H9 (cell line): ENCODE data around the gene SIRT7. TPM values are rescaled to one million over a fixed set of nuclear protein-coding genes. Genes with fewer than 3 reads are reported as not detected.

Source experiments
- DNase-seq: peaks from one replicate; pipeline ENCODE4 v3.0.0-alpha.2; 2017
- H2AFZ ChIP-seq: one replicate; pipeline ENCODE4 v1.6.1; 2013; ENCODE audit warnings: mild to moderate bottlenecking, low read length, control low read depth, moderate library complexity
- H2AK5ac ChIP-seq: 2 replicates; pipeline ENCODE4 v1.6.1; 2013; ENCODE audit warnings: low read length, control low read depth, mixed read lengths; ENCODE audit not compliant: insufficient read length
- H2BK120ac ChIP-seq: one replicate; pipeline ENCODE4 v1.6.1; 2013; ENCODE audit warnings: low read depth, mild to moderate bottlenecking, low read length, control low read depth, inconsistent platforms; ENCODE audit not compliant: poor library complexity, severe bottlenecking
- H2BK12ac ChIP-seq: 2 replicates; pipeline ENCODE4 v1.6.1; 2013; ENCODE audit warnings: low read length, control low read depth, mixed read lengths, low read depth; ENCODE audit not compliant: insufficient read length
- H2BK15ac ChIP-seq: 2 replicates; pipeline ENCODE4 v1.6.1; 2013; ENCODE audit warnings: low read depth, low read length, control low read depth
- H2BK20ac ChIP-seq: one replicate; pipeline ENCODE4 v1.6.1; 2013; ENCODE audit warnings: low read depth, mild to moderate bottlenecking, low read length, control low read depth, inconsistent platforms; ENCODE audit not compliant: poor library complexity, severe bottlenecking
- H2BK5ac ChIP-seq: 2 replicates; pipeline ENCODE4 v1.6.1; 2013; ENCODE audit warnings: low read length, control low read depth, mixed read lengths; ENCODE audit not compliant: insufficient read length
- H3K14ac ChIP-seq: 2 replicates; pipeline ENCODE4 v1.6.1; 2013; ENCODE audit warnings: low read length, control low read depth; ENCODE audit not compliant: insufficient read depth
- H3K18ac ChIP-seq: 2 replicates; pipeline ENCODE4 v1.6.1; 2013; ENCODE audit warnings: low read depth, mild to moderate bottlenecking, mixed read lengths, low read length, control low read depth; ENCODE audit not compliant: insufficient read length
- H3K23ac ChIP-seq: 2 replicates; pipeline ENCODE4 v1.6.1; 2013; ENCODE audit warnings: low read length, control low read depth, mixed read lengths, low read depth; ENCODE audit not compliant: insufficient read length
- H3K23me2 ChIP-seq: 2 replicates; pipeline ENCODE4 v1.6.1; 2013; ENCODE audit warnings: low read depth, mild to moderate bottlenecking, mixed read lengths, low read length, control low read depth; ENCODE audit not compliant: insufficient read length, poor library complexity, severe bottlenecking
- H3K27ac ChIP-seq: 2 replicates; pipeline ENCODE4 v1.5.1; 2013; ENCODE audit warnings: low read length, control low read depth, mixed read lengths, low read depth; ENCODE audit not compliant: insufficient read length
- H3K27me3 ChIP-seq: 2 replicates; pipeline ENCODE4 v1.6.1; 2013; ENCODE audit warnings: low read length, control low read depth, inconsistent platforms; ENCODE audit not compliant: insufficient read depth
- H3K4ac ChIP-seq: 2 replicates; pipeline ENCODE4 v1.6.1; 2013; ENCODE audit warnings: low read depth, mild to moderate bottlenecking, control low read depth, inconsistent platforms, low read length, moderate library complexity
- H3K4me1 ChIP-seq: 2 replicates; pipeline ENCODE4 v1.6.1; 2013; ENCODE audit warnings: low read length, control low read depth, inconsistent platforms; ENCODE audit not compliant: insufficient read depth
- H3K4me2 ChIP-seq: 2 replicates; pipeline ENCODE4 v1.6.1; 2013; ENCODE audit warnings: low read length, control low read depth, mixed read lengths; ENCODE audit not compliant: insufficient read length, insufficient read depth
- H3K56ac ChIP-seq: 2 replicates; pipeline ENCODE4 v1.6.1; 2013; ENCODE audit warnings: low read depth, mild to moderate bottlenecking, mixed read lengths, low read length, control low read depth; ENCODE audit not compliant: insufficient read length
- H3K79me1 ChIP-seq: 2 replicates; pipeline ENCODE4 v1.6.1; 2013; ENCODE audit warnings: low read depth, mild to moderate bottlenecking, moderate library complexity, low read length, control low read depth, inconsistent platforms; ENCODE audit not compliant: insufficient read depth, poor library complexity, severe bottlenecking
- H3K79me2 ChIP-seq: 2 replicates; pipeline ENCODE4 v1.6.1; 2013; ENCODE audit warnings: low read length, control low read depth, inconsistent platforms; ENCODE audit not compliant: insufficient read depth
- H3K9ac ChIP-seq: 2 replicates; pipeline ENCODE4 v1.6.1; 2013; ENCODE audit warnings: low read length, control low read depth, mixed read lengths; ENCODE audit not compliant: insufficient read length; ENCODE audit errors: extremely low read depth
- H3K9me3 ChIP-seq: one replicate; pipeline ENCODE4 v1.6.1; 2013; ENCODE audit warnings: low read depth, low read length, inconsistent platforms; ENCODE audit not compliant: control insufficient read depth
- H3T11ph ChIP-seq: one replicate; pipeline ENCODE4 v1.6.1; 2013; ENCODE audit warnings: mild to moderate bottlenecking, low read length, control low read depth, inconsistent platforms
- H4K20me1 ChIP-seq: one replicate; pipeline ENCODE4 v1.6.1; 2013; ENCODE audit not compliant: control insufficient read depth, insufficient read length, insufficient read depth
- H4K5ac ChIP-seq: 2 replicates; pipeline ENCODE4 v1.6.1; 2013; ENCODE audit warnings: low read depth, mild to moderate bottlenecking, mixed read lengths, low read length, control low read depth; ENCODE audit not compliant: insufficient read length
- H4K8ac ChIP-seq: replicated peaks from 2 replicates; pipeline ENCODE4 v1.6.1; 2013; ENCODE audit warnings: low read length, control low read depth, mixed read lengths, low read depth; ENCODE audit not compliant: insufficient read length
- H4K91ac ChIP-seq: 2 replicates; pipeline ENCODE4 v1.6.1; 2013; ENCODE audit warnings: low read depth, mild to moderate bottlenecking, moderate library complexity, mixed read lengths, low read length, control low read depth; ENCODE audit not compliant: insufficient read length
- H3K27ac Mint-ChIP-seq, 3 experiments: 2 replicates in 2 of 3; 3 replicates in 1 of 3; pipeline ENCODE4 v1.8.0; 2020 to 2021; ENCODE audit warnings: mixed read lengths in 3 of 3, mild to moderate bottlenecking in 1 of 3, moderate library complexity in 1 of 3
- H3K27me3 Mint-ChIP-seq: 2 replicates; pipeline ENCODE4 v1.8.0; 2021; ENCODE audit warnings: low read depth, mild to moderate bottlenecking, moderate library complexity, mixed read lengths
- H3K36me3 Mint-ChIP-seq, 3 experiments: 2 replicates in 2 of 3; 3 replicates in 1 of 3; pipeline ENCODE4 v1.8.0; 2020 to 2021; ENCODE audit warnings: low read depth in 3 of 3, mixed read lengths in 3 of 3; ENCODE audit not compliant: insufficient read depth in 1 of 3
- H3K4me1 Mint-ChIP-seq, 2 experiments: 2 replicates each; pipeline ENCODE4 v1.8.0; 2020; ENCODE audit warnings: mixed read lengths in 2 of 2
- H3K4me3 Mint-ChIP-seq, 2 experiments: 2 replicates in 1 of 2; 3 replicates in 1 of 2; pipeline ENCODE4 v1.8.0; 2020 to 2021; ENCODE audit warnings: mild to moderate bottlenecking in 2 of 2, mixed read lengths in 2 of 2, moderate library complexity in 1 of 2
- H3K9me3 Mint-ChIP-seq, 2 experiments: 2 replicates in 1 of 2; 3 replicates in 1 of 2; pipeline ENCODE4 v1.8.0; 2020; ENCODE audit warnings: mild to moderate bottlenecking in 2 of 2, mixed read lengths in 2 of 2, moderate library complexity in 1 of 2
- CTCF ChIP-seq: fragments of 200-600 bp; sonication (generic); conservative IDR thresholded peaks from 3 replicates; pipeline ENCODE4 v1.8.0; 2021; ENCODE audit warnings: antibody characterized with exemption, mild to moderate bottlenecking
- WGBS: extraction: QIAGEN DNeasy Blood & Tissue Kit; methylation state at CpG from one replicate; pipeline ENCODE4 v1.1.7; 2013; ENCODE audit warnings: missing lambda C conversion rate, low lambda C conversion rate, mixed read lengths; ENCODE audit not compliant: insufficient read length; ENCODE audit errors: extremely low coverage; 5-methylcytosine and 5-hydroxymethylcytosine counted together
- total RNA-seq: library from RNA; stranded (reverse); gene quantifications from 2 replicates; pipeline ENCODE4 v1.2.1, GENCODE V29; 2021

Gene SIRT7
- total RNA-seq, 1 experiment from 2014 or later: 29.7 TPM

- no peak overlapping the region for H3K27ac ChIP-seq
- no peaks in the 10 kb centered on the region for H3K9me3 Mint-ChIP-seq
- peaks cover 1% of the 10 kb centered on the region; the same call in 1 of the 2 replicates for H3K27me3 ChIP-seq
- H3K4me2 ChIP-seq: no peak overlapping the region
- no peak overlapping the region for H3K56ac ChIP-seq
- no peak overlapping the region for H3K4ac ChIP-seq
- H3K4me3 Mint-ChIP-seq: no peak overlapping the region
- no peaks in the 10 kb centered on the region for H3K36me3 Mint-ChIP-seq
- no peaks in the 10 kb centered on the region for H3K9me3 ChIP-seq
- no CpG with 5 or more reads among the region's 16 CpGs for WGBS
- no peaks in the 10 kb centered on the region for H3K79me1 ChIP-seq
- H4K5ac ChIP-seq: no peak overlapping the region
- H3K4me1 Mint-ChIP-seq: peaks cover 0 to 8% of the 10 kb centered on the region in 2 experiments; a peak in 1 of 4 replicates
- H2BK15ac ChIP-seq: no peak overlapping the region
- no peak overlapping the region for H2AFZ ChIP-seq
- H3K4me1 ChIP-seq: no peaks in the 10 kb centered on the region
- no peak overlapping the region for H3T11ph ChIP-seq
- H3K14ac ChIP-seq: no peak overlapping the region; the same call in 1 of the 2 replicates
- DNase-seq: no peak
- no peak overlapping the region for H2BK12ac ChIP-seq
- no peak overlapping the region for H3K9ac ChIP-seq
- no peaks in the 10 kb centered on the region for H3K79me2 ChIP-seq
- H4K20me1 ChIP-seq: no peaks in the 10 kb centered on the region
- no peak overlapping the region for H2AK5ac ChIP-seq
- no peak overlapping the region for H2BK20ac ChIP-seq
- peaks cover 54% of the 10 kb centered on the region for H3K27me3 Mint-ChIP-seq
- H2BK5ac ChIP-seq: no peak overlapping the region
- H3K18ac ChIP-seq: no peak overlapping the region
- no peak for TF ChIP-seq CTCF
- H3K23ac ChIP-seq: no peak overlapping the region
- H4K8ac ChIP-seq: no peak overlapping the region
- H4K91ac ChIP-seq: no peak overlapping the region
- no peak overlapping the region for H2BK120ac ChIP-seq
- no peaks in the 10 kb centered on the region for H3K23me2 ChIP-seq
- H3K27ac Mint-ChIP-seq: no peak overlapping the region; a peak in 1 of 7 replicates
These were observed 34.8 kb upstream of the SIRT7 start for GRCh38 chr17:81952792-81953228.
